Smooth muscle cell (in vitro differentiated cells): ENCODE data around the gene FCGR3A. TPM values are rescaled to one million over a fixed set of nuclear protein-coding genes. Genes with fewer than 3 reads are reported as not detected.

Experiments used
- DNase-seq: peaks from one replicate; lab custom pipeline; 2025; ENCODE audit not compliant: unreplicated experiment; lab: John Stamatoyannopoulos, UW
- H2AFZ ChIP-seq: fragments of 200-600 bp; sonication (generic); 2 replicates; pipeline ENCODE4 v1.6.0; 2016; ENCODE audit warnings: antibody characterized with exemption, low read depth, mild to moderate bottlenecking
- H3F3A ChIP-seq: fragments of 200-600 bp; sonication (generic); 2 replicates; pipeline ENCODE4 v1.6.0; 2017; ENCODE audit warnings: antibody characterized with exemption, low read depth
- H3K27ac ChIP-seq: fragments of 200-600 bp; sonication (generic); 2 replicates; pipeline ENCODE4 v1.5.1; 2016; ENCODE audit warnings: low read depth, mild to moderate bottlenecking
- H3K27me3 ChIP-seq: fragments of 200-600 bp; sonication (generic); 2 replicates; pipeline ENCODE4 v1.6.1; 2016; ENCODE audit warnings: low read depth, mild to moderate bottlenecking
- H3K36me3 ChIP-seq: fragments of 200-600 bp; sonication (generic); 2 replicates; pipeline ENCODE4 v1.5.1; 2016; ENCODE audit warnings: low read depth
- H3K4me1 ChIP-seq: fragments of 200-600 bp; sonication (generic); 2 replicates; pipeline ENCODE4 v1.5.1; 2016; ENCODE audit warnings: low read depth
- H3K4me2 ChIP-seq: fragments of 200-600 bp; sonication (generic); 2 replicates; pipeline ENCODE4 v1.6.0; 2016; ENCODE audit warnings: mild to moderate bottlenecking
- H3K4me3 ChIP-seq: fragments of 200-600 bp; sonication (generic); 2 replicates; pipeline ENCODE4 v1.5.1; 2016; ENCODE audit warnings: mild to moderate bottlenecking
- H3K79me2 ChIP-seq: fragments of 200-600 bp; sonication (generic); 2 replicates; pipeline ENCODE4 v1.6.0; 2016; ENCODE audit warnings: low read depth, mild to moderate bottlenecking
- H3K9ac ChIP-seq: fragments of 200-600 bp; sonication (generic); 2 replicates; pipeline ENCODE4 v1.6.0; 2016; ENCODE audit warnings: low read depth
- H3K9me3 ChIP-seq: fragments of 200-600 bp; sonication (generic); replicated peaks from 2 replicates; pipeline ENCODE4 v1.5.1; 2016; ENCODE audit warnings: low read depth
- H4K20me1 ChIP-seq: fragments of 200-600 bp; sonication (generic); 2 replicates; pipeline ENCODE4 v1.6.0; 2016; ENCODE audit warnings: low read depth
- WGBS: methylation state at CpG from one replicate; pipeline ENCODE4 v1.1.7; 2016; ENCODE audit warnings: low lambda C conversion rate; 5-methylcytosine and 5-hydroxymethylcytosine counted together
- polyA plus RNA-seq: library from polyadenylated mRNA; unstranded; fragments of >200 nt; fragmentation: Nextera tagmentation; extraction: Ambion mirVana; gene quantifications from 2 replicates; pipeline ENCODE4 v1.2.1, GENCODE V29; 2016
- total RNA-seq: library from RNA; depleted of rRNA; stranded (reverse); fragments of >200 nt; gene quantifications from 2 replicates; pipeline ENCODE4 v1.2.3, GENCODE V29; 2014
- TF ChIP-seq, protein P1 (sequence below): fragments of 200-600 bp; sonication (generic); IDR thresholded peaks from 2 replicates; pipeline ENCODE4 v1.5.1; 2017; ENCODE audit warnings: borderline replicate concordance, mild to moderate bottlenecking, antibody characterized with exemption; ENCODE audit not compliant: insufficient read depth, poor library complexity, severe bottlenecking

Gene FCGR3A
- total and polyA plus RNA-seq, 2 experiments from 2014 or later, result 0.09 TPM; not detected in 1

DNA sequence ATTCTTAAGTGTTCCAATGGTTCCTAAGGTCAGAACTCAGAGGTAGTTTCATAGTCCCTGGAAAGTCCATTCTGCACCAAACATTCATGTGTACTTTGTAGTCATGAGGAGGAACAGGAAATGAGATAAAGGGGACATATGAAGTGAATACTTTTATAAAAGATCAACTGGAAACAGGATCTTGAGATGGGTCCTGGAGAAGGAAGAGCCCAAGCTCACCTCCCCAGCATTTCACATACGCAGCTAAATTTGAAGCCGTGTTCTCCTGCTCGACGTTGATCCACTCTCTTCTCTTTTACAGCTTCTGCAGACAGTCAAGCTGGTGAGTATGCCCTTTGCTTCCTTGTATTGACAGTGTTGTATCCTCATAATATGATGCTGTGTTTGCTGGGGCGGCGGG lies 43.9 kb downstream of the FCGR3A start:
- no peak for DNase-seq
- Histone ChIP-seq H3K36me3 (no peaks in the 10 kb centered on the region), H3F3A (no peaks in the 10 kb centered on the region), H3K9me3 (no peaks in the 10 kb centered on the region), H3K4me2 (no peak overlapping the region), H3K4me3 (no peak overlapping the region), H3K9ac (no peak overlapping the region), H2AFZ (no peak overlapping the region), H3K27me3 (no peaks in the 10 kb centered on the region), H3K79me2 (no peaks in the 10 kb centered on the region), H4K20me1 (no peaks in the 10 kb centered on the region), H3K27ac (no peak overlapping the region), H3K4me1 (peaks cover 7% of the 10 kb centered on the region)
- 92% methylated on average over 6 of the region's 6 CpGs for WGBS
- TF ChIP-seq, protein P1, sequence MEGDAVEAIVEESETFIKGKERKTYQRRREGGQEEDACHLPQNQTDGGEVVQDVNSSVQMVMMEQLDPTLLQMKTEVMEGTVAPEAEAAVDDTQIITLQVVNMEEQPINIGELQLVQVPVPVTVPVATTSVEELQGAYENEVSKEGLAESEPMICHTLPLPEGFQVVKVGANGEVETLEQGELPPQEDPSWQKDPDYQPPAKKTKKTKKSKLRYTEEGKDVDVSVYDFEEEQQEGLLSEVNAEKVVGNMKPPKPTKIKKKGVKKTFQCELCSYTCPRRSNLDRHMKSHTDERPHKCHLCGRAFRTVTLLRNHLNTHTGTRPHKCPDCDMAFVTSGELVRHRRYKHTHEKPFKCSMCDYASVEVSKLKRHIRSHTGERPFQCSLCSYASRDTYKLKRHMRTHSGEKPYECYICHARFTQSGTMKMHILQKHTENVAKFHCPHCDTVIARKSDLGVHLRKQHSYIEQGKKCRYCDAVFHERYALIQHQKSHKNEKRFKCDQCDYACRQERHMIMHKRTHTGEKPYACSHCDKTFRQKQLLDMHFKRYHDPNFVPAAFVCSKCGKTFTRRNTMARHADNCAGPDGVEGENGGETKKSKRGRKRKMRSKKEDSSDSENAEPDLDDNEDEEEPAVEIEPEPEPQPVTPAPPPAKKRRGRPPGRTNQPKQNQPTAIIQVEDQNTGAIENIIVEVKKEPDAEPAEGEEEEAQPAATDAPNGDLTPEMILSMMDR, result no peak

DNA sequence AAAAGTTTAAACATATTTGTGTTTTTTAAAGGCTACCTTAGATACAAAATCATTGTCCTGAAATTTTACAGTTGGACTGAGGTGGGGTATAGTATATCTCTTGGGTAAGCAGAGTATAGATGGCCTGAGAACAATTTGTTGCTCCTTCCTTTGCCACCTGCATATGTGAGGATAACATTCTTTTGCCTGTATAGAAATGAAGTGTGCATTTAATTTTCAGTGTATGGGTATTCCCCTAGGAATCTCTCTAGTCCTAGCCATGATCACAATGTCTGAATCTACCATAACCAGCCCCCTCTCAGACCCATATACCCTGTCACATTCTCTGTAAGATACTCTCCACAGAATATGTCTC lies 46.2 kb downstream of the FCGR3A start:
- Histone ChIP-seq H3F3A (no peaks in the 10 kb centered on the region), H3K9ac (no peak overlapping the region), H3K36me3 (no peaks in the 10 kb centered on the region), H3K4me3 (no peak overlapping the region), H3K9me3 (no peaks in the 10 kb centered on the region), H3K79me2 (no peaks in the 10 kb centered on the region), H2AFZ (no peak overlapping the region), H3K4me1 (peaks cover 7% of the 10 kb centered on the region), H3K4me2 (no peak overlapping the region), H3K27me3 (no peaks in the 10 kb centered on the region), H3K27ac (no peak overlapping the region), H4K20me1 (no peaks in the 10 kb centered on the region)
- DNase-seq, result no peak
- TF ChIP-seq, protein P1, result no peak

DNA sequence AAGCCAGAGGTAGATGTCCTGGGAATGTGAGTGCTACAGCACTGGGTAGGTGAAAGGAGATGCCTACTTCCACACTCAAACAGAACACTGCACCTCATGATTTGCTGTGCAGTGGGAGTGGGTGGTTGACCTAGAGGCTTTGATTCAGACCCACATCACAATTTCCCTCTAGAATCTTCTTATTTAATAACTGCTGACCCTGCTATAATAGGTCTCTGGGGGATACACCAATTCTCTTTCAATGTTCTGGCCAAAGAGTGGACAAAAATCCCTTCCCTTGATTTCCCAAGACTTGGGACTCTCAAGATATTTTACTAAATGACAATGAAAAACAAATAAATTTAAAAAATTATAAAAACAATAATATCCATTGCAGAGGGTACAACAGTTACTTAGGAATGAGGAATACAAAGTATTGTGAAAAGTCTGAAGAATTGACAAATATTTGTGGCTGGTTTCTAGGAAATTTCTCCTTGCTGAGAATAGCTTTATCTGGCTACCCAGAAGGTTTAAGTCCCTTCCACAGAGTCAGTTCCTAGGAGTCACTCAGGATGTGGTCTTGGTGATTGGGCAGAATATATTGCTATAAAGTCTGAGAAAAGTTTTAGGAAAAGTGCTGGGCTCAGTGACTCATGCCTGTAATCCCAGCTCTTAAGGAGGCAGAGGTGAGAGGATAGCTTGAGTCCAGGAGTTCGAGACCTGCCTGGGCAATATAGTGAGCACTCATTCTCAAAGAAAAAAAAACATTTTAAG lies 46.8 kb downstream of the FCGR3A start:
- TF ChIP-seq, protein P1, result no peak
- DNase-seq, result no peak
- H3K4me2 ChIP-seq, result peak overlapping the region; percentile 29
- H3K27me3 ChIP-seq, result peaks cover 3% of the 10 kb centered on the region
- no peaks in the 10 kb centered on the region for H4K20me1 ChIP-seq
- no peaks in the 10 kb centered on the region for H3K79me2 ChIP-seq
- no peak overlapping the region for H3K4me3 ChIP-seq
- H2AFZ ChIP-seq, result no peak overlapping the region
- H3F3A ChIP-seq, result no peaks in the 10 kb centered on the region
- 0% methylated on average over 1 of the region's 1 CpG for WGBS
- no peaks in the 10 kb centered on the region for H3K9me3 ChIP-seq
- no peaks in the 10 kb centered on the region for H3K36me3 ChIP-seq
- H3K4me1 ChIP-seq, result peaks cover 7% of the 10 kb centered on the region
- no peak overlapping the region for H3K27ac ChIP-seq
- H3K9ac ChIP-seq, result no peak overlapping the region

DNA sequence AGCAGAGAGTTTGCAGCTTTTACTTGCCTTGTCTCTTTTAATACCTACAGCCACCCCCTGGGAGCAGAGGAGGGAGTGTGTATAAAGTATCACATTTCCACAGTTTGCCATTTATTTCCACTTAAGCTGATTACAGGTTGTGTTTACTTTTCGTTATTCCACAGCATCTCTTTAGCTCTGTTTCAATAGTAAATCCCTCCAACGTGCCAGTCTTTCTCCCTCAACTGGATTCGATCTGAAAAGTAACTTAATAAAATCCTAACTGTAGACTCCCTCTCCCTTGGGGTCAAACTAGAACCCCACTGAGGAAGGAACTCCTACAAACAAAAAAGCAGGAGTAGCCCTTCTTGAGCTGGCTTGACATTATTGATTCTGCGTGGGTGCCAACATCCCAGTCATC lies 47.4 kb downstream of the FCGR3A start:
- DNase-seq, result no peak
- Histone ChIP-seq H2AFZ (no peak overlapping the region), H3K36me3 (no peaks in the 10 kb centered on the region), H3K4me2 (peak overlapping the region; percentile 29), H3K9ac (no peak overlapping the region), H3K9me3 (no peaks in the 10 kb centered on the region), H3K79me2 (no peaks in the 10 kb centered on the region), H3F3A (no peaks in the 10 kb centered on the region), H3K4me1 (peaks cover 7% of the 10 kb centered on the region), H3K27ac (no peak overlapping the region), H4K20me1 (no peaks in the 10 kb centered on the region), H3K27me3 (peaks cover 9% of the 10 kb centered on the region), H3K4me3 (no peak overlapping the region)
- WGBS, result 83% methylated on average over 4 of the region's 4 CpGs
- TF ChIP-seq, protein P1, result no peak
